HG03432 (cell line): ENCODE data around the gene GAB2.

ENCODE experiments used
- ATAC-seq: cut with Tn5 transposase; IDR thresholded peaks from one replicate; pipeline ENCODE4 v1.9.1; 2021; ENCODE audit warnings: mild to moderate bottlenecking, moderate library complexity; ENCODE audit not compliant: unreplicated experiment

Gene GAB2

DNA sequence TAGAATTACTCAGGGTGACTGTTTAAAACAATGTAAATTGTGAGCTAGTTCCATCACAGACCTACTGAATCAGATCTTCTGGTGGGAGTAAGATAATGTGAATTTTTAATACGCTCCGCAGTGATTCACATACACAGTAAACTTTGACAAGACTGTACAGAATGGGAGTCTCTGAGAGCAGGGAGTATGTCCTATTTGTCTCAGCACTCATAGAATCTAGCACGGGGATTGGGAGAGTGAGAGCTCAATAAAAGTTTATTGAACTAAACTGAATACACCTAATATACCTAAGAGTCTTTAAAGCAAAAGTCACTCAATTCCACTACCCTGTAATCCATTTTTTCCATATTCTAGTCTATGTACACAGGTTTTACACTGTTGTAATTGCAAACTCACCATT lies 11.2 kb upstream of the GAB2 start:
- ATAC-seq: no peak

DNA sequence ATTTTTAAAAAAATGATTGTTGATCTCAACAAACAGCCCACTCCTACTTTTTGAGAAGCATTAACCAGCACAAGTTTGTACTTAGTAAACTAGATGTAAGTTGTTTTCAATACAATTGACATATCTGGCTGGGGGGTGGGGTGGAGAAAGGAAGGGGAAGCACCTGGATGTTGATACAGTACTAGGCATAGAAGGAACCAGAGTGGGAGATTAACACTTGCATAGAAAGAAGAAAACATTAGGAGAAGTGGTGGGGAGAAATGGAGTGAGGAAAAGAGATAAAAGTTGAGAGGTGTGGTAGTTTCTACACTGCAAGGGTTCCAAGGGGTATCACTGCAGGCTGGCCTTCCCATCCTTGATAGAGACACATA lies 10.6 kb upstream of the GAB2 start:
- no peak for ATAC-seq

DNA sequence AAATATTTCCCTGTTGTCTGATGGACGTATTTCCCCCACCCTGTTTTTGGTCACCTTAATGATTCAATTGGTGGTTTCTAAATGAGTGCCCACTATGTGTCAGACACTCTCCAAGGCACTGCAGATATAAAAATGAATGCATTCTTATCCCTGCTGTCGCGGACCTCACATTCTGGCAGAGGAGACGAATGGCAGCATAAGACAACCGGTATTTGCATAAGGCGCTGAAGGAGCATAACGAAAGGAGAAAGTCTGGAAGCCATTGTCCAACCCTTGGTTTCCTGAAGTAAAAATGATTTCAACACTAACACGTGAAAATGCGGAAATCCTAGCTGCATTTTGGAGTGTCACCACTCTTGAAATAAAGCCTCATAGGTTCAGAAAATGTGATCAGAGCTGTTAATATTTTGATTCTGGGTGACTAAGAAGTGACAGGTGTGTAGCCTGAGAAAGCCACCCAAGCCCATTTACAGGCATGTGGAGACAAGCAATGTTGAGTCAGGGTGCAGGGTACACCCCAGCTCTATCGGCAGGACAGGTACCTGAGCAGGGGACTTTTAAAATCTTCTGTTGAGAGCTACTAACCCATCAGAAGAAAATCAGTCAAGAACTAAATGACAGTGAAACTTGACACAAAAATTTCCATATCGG lies 10.1 kb upstream of the GAB2 start:
- ATAC-seq: peak; percentile 54

GRCh38 chr11:78426845-78427244 lies 9.2 kb upstream of the GAB2 start:
- ATAC-seq: no peak

- ATAC-seq: no peak
Observed at GRCh38 chr11:78425399-78426070, 7.9 kb upstream of the GAB2 start.

- ATAC-seq: peak; percentile 26
Observed at GRCh38 chr11:78424334-78425270, 7.0 kb upstream of the GAB2 start.

DNA sequence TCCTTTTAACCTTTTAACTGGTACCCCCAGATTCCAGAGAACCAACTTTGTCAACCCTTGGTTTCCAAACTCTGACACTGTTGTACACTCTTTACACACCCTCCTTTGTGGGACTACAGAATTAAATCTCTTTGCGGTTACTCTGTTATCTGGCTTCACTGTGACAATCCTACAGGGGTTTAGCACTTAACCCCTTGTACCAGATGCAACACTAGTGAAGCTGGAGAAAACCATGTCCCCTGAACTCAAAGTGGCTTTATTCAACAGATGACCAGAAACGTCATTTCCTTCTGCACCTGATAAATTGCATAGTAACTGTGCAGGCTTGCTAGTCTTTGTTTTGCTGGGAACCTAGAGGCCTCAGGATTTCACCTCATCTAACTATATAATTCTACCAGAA lies 5.6 kb upstream of the GAB2 start:
- no peak for ATAC-seq

DNA sequence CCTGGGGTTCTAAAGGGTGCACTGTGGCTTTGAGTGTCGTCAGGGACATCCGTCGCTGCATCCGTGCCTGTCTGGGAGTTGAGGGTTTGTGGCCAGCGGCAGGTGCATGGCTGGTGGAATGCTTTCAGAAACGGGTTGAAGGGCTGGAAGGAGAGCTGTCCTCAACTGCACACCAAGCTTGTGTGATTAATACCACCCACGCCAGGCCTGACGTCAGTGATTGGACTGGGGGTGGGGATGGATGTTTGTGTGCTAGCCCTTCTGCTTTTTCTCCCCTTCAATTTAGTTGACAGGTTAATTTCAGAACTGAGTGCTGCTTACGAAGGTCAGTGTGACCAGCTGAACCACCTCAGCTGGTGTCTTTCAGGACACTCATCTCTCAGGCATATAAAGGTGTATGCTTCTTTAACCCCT lies 3.2 kb upstream of the GAB2 start:
- peak; percentile 13 for ATAC-seq

DNA sequence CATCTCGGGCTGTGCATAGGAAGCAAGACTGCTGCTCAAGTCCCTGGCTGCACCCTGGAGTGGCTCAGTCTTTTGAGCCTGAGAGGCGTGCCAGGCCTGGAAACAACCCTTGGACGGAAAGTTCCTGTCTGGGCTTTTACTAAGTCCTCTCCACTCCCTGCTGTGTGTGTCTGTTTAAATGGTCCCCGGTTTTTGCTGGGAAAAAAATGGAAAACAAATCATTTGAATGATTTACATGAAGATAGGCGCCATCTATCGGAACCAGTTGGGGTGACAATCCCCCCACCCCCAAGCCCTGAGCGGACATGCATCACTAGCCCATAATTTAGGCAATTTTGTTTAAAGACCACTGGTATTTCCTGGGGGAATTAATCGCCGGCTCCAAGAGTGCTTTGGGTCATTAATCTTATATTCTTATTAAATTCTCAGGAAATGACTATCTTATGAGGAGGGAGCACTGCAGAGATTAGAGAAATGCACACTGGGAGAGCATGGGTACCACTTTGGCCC lies 2.7 kb upstream of the GAB2 start:
- ATAC-seq: no peak

- ATAC-seq: no peak
Observed at GRCh38 chr11:78419327-78419726, 1.7 kb upstream of the GAB2 start.

DNA sequence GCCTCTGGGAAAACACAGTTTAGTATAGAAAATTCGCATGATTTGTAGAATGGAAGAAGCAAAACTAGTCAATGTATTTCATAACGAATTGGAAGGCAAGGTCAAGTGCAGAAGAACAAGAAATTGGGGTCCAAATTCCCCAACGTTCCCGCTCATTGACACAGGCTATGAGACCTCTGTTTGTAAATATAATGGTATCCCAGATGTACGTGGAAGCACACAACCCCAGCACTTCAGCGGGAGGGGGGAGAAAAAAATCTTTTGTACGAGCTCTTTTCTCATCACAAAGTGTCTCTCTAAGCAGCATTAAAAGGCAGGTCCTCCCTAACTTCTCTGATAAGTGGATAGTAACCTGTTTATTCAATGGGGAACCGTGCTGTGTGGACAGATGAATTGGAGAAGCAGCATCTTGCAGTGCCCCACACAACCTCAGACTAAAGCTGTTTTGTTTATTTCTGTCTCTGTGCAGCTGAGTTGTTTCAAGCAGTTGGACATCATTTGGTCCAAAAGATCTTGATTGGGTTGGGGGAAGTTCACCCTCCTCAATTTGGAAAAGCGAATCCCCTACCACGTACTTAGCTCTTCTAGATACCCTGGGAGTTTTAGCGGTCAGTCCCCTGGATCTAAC lies 1.1 kb upstream of the GAB2 start:
- no peak for ATAC-seq

DNA sequence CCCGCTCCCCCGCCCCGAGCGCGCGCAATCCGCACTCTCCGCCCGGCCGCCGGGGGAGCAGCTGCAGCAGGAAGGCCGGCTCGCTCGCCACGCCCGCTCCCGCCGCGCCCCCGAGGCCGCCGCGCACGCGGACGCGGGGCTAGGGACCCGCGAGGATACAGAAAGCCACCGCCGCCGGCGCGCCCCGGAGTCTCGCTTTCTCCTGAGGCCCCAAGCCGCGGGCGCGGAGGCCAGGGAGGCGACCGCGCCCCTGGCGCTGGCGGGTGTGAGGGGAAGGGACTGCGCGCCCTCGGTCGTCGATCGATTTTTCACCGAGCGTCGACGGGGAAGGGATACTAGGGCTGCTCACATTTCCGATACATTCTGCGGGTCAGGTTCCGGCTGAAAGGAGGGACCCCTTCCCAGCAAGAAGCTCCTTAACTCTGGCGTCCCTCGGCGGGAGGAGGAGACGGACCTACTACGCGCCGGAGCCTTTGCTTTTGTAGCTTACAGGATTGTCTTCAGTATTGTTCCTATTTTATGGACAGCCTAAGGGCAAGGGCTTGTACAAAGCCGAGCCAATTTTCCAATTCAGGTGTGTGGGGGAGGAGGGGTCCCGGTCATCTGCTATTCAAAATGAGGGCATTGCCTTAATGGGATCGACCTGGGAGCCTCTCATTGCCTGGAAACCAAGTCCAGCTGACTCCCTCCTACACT lies 416 bp upstream of the GAB2 start:
- ATAC-seq: peak; percentile 63

DNA sequence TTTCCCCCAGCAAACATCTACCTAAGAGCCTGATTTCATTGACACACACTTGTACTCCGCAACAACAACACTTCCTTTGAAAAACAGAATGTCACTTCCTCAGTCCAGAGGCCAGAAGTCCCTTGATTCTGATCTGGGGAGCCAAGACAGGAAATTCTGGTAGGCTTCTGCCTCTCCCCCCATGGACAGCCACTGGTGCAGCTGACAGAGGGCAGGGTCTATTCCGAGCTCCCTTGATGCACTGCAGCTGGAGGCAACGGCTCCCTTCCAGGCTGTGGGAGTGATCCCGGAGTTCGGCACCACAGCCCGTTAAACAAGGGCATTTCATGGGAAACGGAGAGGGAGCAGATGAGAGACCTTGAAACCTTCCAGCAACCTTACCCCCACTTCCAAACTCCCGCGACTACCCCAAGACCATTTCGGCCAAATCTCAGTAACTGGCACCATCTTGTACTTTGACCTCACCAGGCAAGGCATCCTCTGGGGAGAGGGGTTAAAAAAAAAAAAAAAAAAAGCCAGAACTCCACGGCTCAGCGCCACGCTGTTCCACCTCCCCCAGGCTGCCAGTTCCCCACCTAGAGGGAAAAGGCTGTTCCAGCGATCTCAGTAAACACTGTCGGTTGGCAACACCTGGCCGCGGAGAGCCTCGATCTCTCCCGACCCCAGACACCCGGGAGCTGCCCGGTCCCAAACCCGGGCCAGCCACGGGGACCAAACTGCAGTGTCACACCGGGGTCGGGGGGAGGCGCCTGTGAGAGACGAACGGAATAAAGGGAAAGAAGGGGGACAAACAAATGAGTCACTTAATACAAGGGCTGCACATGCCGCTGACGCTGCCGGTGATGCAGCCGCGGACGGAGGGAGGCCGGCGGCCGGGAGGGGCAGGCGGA lies 1.1 kb downstream of the GAB2 start:
- ATAC-seq: peak; percentile 60

DNA sequence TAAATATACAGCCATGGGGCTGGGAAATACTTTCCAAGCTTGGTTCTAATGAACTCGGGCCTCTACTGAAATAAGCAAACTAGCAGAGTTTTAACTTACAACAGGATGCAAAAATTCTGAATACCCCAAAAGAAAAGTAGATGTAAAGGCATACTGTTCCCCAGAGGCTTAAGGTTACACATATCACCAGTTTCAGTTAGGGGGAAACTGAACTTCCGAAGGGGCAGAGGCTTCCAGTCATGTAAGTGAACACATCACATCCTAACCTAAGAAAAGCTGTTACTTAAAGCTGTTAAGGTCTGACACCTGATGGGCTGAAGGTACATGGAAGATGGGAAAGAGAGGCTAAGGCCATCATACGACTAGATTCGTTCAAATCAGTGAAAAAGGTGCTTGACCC lies 2.3 kb downstream of the GAB2 start:
- ATAC-seq: no peak

DNA sequence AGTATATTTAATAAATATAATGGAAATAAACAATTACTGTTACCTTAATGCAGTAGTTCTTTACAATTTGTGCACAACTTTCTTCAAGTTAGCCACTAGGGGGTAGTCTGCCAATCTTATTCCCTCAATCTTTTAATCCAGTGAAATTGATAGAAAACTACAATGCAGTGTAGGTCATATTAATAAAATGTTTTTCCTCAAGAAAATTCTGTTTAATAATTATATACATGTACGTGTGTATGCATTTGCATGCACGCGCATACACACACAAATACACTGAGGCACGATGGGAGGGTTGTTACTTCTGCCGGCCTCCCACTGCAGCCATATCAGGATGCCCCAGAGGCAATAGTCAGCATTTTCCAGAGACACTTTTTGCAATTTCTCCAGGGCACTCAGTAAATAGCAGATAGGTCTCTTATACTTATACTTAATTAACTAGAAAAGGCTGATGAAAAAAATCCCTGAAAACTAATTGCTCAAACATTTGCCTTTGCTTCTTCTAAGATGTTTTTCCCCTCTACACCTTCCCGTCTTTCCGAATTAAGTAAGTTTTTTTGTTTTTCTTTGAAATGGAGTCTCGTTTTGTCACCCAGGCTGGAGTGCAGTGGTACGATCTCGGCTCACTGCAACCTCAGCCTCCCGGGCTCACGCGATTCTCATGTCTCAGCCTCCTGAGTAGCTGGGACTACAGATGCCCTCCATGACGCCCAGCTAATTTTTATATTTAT lies 3.1 kb downstream of the GAB2 start:
- no peak for ATAC-seq

DNA sequence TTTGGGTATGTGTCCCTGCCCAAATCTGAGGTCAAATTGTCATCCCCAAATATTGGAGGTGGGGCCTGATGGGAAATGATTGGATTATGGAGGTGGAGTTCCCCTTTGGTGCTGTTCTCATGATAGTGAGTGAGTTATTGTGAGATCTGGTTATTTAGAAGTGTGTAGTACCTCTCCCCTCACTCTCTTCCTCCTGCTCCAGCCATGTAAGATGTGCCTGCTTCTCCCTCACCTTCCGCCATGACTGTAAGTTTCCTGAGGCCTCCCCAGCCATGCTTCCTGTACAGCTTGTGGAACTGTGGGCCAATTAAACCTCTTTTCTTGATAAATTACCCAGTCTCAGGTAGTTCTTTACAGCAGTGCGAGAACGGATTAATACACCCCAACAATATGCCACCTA lies 9.0 kb downstream of the GAB2 start:
- no peak for ATAC-seq

- no peak for ATAC-seq
Observed at GRCh38 chr11:78406568-78407196, 10.9 kb downstream of the GAB2 start.

- no peak for ATAC-seq
Observed at GRCh38 chr11:78405805-78406204, 11.8 kb downstream of the GAB2 start.
